GM10266 (cell line): ENCODE measurements around the gene CFDP1.

Experiments
- DNase-seq: peaks from one replicate; pipeline ENCODE4 v3.0.0; 2012; ENCODE audit errors: extremely low spot score
- TF ChIP-seq, protein P1 (sequence below): IDR thresholded peaks from 2 replicates; pipeline ENCODE4 v1.5.1; 2012; ENCODE audit warnings: mild to moderate bottlenecking, low read depth; ENCODE audit not compliant: control insufficient read depth, insufficient read depth; ENCODE audit errors: missing control alignments

The CFDP1 gene

DNA sequence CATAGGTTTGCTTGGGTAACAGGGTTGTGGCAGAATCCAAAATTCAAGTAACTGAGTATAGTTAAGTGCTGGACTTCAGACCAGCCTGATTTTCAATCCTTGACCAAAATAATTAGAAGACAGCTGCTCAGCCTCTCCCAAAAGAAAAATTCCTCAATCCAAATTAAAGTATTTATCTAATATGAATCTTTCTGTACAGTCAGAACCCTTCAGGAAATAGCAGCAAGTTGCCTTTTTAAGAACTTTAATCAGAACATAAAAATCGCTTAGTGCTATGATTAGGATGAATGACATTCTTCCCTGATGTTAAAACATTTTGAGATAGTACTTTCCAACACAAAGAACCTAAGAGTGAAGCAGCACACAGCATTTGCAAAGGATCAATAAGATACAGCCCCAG is 50.2 kb downstream of the CFDP1 start:
- no peak for DNase-seq
- TF ChIP-seq, protein P1, sequence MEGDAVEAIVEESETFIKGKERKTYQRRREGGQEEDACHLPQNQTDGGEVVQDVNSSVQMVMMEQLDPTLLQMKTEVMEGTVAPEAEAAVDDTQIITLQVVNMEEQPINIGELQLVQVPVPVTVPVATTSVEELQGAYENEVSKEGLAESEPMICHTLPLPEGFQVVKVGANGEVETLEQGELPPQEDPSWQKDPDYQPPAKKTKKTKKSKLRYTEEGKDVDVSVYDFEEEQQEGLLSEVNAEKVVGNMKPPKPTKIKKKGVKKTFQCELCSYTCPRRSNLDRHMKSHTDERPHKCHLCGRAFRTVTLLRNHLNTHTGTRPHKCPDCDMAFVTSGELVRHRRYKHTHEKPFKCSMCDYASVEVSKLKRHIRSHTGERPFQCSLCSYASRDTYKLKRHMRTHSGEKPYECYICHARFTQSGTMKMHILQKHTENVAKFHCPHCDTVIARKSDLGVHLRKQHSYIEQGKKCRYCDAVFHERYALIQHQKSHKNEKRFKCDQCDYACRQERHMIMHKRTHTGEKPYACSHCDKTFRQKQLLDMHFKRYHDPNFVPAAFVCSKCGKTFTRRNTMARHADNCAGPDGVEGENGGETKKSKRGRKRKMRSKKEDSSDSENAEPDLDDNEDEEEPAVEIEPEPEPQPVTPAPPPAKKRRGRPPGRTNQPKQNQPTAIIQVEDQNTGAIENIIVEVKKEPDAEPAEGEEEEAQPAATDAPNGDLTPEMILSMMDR: no peak

DNA sequence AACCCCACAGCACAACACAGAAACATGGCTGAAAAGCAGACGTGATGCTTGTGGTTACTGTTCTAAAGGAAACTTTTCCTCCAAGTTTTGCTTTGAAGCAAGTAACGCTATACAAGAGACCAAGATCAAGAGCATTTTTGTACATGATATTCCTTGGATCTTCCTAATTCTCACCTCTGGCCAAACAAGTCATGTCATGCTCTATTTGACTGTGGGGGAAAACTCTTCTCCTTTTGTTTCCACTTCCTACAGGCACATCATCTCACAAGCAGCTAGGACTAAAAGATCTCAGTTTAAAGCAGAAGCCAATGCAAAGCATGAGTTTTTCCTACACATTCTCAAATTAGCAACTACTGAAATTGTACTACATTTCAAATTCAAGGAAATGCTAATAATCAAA is 50.7 kb downstream of the CFDP1 start:
- TF ChIP-seq, protein P1: no peak

DNA sequence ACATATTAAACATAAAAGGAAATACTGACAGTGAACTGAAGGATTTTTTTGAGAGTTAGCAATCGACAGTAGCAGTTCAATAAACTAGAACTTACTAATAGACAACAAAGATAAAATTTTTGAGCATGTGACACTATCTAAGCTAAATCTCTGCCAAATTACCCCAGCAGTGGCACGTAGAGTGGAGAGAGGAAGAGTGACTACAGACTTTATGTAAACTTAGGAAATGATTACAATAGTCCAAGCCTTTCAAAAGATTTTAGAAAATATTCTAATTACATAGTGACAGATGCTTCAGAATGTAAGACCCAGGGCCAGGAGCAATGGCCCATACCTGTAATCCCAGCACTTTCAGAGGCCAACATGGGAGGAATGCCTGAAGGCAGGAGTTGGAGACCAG is 52.4 kb downstream of the CFDP1 start:
- TF ChIP-seq, protein P1: no peak
- no peak for DNase-seq

More for the DNA sequence above, 50.7 kb downstream of the CFDP1 start:
- DNase-seq: no peak

DNA sequence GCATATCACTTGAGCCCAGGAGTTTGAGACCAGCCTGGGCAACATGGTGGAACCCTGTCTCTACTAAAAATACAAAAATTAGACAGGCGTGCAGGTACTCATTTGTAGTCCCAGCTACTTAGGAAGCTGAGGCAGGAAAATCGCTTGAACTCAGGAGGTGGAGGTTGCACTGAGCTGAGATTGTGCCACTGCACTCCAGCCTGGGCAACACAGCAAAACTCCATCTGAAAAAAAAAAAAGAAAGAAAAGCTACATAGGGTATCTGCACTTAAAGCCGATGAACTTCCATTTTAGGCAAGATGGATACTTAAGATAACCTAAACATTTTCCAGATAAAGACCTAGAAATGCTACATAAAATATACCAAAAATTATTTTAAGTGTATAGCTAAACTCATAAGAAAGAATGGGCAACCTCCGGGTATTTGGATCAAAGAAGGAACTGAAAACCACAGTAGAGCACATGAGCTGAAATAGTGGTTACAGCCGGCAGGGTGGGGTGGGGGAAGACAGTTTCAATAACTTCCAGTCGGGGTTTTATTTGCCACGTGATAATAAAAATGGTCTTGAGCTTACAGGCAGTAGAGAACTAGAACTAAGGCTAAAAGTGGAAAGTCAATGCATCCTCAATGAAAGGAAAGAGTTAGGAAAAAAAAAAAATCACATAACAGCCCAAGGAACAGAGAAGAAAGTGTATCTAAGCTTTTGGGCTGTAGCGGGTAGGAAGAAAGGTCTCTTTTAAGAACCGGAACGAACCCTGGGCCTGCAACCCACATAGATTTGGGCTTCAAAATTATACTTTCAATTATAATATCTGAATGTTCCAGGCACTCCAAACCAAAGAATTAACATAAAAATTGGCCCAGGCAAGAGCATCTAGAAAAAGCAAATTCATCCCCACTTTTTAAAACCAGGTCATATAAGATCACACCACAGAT is 53.1 kb downstream of the CFDP1 start:
- DNase-seq: peak; percentile 53
- TF ChIP-seq, protein P1: no peak

DNA sequence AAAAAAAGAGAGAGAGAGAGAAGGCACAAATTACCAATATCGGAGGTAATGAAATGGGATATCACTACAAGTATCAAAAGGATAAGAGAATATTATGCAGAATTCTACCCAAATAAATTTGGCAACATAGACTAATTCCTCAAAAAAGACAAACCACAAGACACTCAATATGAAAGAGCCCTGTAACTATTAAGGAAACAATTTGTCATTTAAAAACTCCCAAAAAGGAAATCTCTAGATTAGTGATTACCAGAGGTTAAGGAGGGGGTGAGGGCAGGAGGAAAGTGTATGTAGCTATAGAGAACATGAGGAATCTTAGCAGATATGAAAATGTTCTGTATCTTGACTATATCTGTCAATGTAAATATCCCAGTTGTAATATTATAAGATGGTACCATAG is 54.0 kb downstream of the CFDP1 start:
- DNase-seq: no peak
- TF ChIP-seq, protein P1: no peak

DNA sequence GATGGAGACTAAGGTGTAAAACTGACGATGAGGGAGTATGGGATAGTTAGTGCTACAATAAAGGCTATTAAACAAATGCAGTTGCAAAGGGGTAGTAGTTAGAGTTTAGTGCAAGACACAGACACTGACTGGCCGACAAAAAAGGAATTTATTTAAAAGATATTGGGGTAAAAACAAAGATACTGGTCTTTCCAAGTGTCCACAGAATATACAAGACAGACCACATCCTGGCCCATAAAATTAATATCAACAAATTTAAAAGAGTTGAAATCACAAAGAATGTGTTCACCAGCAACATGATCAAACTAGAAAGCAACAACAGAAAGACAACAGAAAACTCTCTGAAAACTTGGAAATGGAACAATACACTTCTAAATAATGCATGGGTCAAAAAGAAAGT is 54.7 kb downstream of the CFDP1 start:
- TF ChIP-seq, protein P1: no peak
- DNase-seq: no peak

DNA sequence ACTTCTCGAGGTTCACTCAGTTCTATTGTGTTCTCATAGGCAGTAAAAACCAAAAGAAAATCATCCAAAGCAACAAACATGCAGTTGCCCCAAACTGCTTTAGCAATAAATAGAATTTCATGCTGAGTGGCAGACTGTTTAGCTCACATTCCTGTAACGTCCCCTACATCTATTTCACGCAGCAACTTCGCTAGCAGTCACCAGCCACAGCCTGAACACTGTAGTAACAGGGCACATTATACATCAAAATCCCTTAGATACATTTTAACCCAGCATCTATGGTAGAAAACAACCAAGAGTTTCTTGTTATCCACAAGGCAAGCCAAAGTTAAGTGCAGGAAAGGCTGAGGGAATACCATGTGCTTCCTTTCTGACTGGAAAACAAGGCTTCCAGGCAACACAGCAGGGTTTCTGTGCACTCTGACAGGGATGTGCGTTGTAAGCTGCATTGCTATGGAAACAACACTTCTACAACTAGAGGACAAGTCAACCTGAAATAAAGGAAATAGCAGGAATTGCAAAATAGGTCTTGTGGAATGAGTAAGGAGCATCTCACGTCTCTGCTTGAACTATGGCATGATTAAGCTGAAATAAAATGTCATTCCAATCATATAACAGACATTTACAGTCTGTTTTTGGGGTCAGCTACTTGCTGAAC is 55.4 kb downstream of the CFDP1 start:
- no peak for DNase-seq
- TF ChIP-seq, protein P1: no peak
